Erythroblast (primary cell): Measurements from ENCODE around the gene UBE2D2.

Experiments
- DNase-seq, 2 experiments: peaks; one replicate each; lab custom pipeline; 2025; lab: John Stamatoyannopoulos, UW
- GATA1 ChIP-seq: IDR thresholded peaks from 2 replicates; pipeline ENCODE4 v1.6.1; 2011; ENCODE audit warnings: low read depth, mild to moderate bottlenecking, control low read depth, low read length, moderate library complexity
- POLR2A ChIP-seq: IDR thresholded peaks from 2 replicates; pipeline ENCODE4 v1.6.1; 2011; ENCODE audit warnings: mild to moderate bottlenecking, low read length

UBE2D2 gene

GRCh38 chr5:139634541-139634940 is 73.4 kb downstream of the UBE2D2 start:
- no peak for DNase-seq
- TF ChIP-seq POLR2A, result no peak
- TF ChIP-seq GATA1, result no peak

GRCh38 chr5:139635191-139635590 is 74.1 kb downstream of the UBE2D2 start:
- no peak for DNase-seq
- no peak for TF ChIP-seq GATA1
- TF ChIP-seq POLR2A, result no peak

DNA sequence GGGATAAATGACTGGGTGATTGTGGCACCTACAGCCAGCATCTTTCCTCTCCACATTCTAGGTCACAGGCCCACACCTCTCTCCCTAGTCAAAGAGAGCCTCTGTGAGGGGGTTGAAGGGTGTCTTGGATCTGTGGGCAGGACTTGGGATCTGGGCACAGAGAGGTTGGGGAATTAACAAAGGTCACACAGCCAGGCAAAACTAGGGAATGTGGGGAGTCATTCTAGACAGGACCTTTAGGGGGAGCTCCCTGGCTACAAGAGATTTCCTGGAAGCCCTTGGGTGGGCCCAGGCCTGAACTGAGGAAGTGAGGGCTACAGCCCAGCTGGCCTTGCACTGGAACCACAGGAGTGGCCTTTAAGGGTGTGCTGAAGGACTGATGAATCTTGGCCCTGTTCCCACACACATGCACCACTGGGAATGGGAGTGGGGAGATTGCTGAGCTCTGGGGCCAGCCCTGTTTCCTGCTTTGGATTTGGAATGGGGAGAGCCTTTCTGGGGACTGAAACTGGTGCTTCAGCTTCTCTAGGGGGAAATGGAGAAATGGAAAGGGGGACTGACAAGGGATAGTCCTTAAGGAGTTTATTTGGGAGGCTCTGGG is 74.6 kb downstream of the UBE2D2 start:
- TF ChIP-seq POLR2A (no peak), GATA1 (no peak)
- peak; percentile 73 to 75 for DNase-seq

GRCh38 chr5:139636207-139636792 is 75.2 kb downstream of the UBE2D2 start:
- TF ChIP-seq POLR2A, result no peak
- TF ChIP-seq GATA1, result no peak
- peak; percentile 50 to 56 for DNase-seq

GRCh38 chr5:139636975-139637408 is 75.9 kb downstream of the UBE2D2 start:
- peak; percentile 75 to 76 for DNase-seq
- no peak for TF ChIP-seq POLR2A

DNA sequence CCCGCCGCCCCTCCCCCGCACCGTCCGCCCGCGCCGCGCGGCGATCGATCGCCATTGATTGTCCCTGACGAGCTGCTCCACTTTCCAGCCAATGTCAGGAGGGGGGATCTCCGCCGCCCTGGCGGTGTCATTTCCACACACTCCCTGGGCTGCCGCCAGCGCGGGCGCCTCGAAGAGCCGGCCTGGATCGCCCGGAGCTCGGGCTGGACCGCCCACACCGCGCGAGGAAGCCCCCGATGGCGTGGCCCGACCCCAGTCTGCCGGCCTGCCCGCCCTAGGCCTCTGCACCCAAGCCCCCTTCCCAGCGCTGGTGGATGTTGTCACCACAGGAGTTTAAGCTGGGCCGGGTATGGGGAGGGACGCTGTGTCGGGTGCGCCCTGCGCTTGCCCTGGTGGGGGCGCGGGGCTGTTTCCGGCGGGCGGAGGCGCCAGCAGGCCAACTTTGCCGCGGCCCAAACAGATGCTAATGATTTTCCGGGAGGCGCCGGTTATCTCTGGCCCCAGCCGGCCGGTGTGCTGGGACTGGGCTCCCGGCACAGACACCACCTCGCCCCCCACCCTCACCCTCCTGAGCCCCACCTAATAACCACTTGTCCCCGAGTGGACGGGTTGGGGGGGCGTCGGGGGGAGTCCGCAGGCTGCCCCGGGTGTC is 76.4 kb downstream of the UBE2D2 start:
- peak; percentile 94 to 95 for DNase-seq
- TF ChIP-seq POLR2A, result peak; percentile 49
- no peak for TF ChIP-seq GATA1

GRCh38 chr5:139638090-139638735 is 77.1 kb downstream of the UBE2D2 start:
- peak; percentile 73 to 81 for DNase-seq
- TF ChIP-seq POLR2A (peak; percentile 64), GATA1 (no peak)

DNA sequence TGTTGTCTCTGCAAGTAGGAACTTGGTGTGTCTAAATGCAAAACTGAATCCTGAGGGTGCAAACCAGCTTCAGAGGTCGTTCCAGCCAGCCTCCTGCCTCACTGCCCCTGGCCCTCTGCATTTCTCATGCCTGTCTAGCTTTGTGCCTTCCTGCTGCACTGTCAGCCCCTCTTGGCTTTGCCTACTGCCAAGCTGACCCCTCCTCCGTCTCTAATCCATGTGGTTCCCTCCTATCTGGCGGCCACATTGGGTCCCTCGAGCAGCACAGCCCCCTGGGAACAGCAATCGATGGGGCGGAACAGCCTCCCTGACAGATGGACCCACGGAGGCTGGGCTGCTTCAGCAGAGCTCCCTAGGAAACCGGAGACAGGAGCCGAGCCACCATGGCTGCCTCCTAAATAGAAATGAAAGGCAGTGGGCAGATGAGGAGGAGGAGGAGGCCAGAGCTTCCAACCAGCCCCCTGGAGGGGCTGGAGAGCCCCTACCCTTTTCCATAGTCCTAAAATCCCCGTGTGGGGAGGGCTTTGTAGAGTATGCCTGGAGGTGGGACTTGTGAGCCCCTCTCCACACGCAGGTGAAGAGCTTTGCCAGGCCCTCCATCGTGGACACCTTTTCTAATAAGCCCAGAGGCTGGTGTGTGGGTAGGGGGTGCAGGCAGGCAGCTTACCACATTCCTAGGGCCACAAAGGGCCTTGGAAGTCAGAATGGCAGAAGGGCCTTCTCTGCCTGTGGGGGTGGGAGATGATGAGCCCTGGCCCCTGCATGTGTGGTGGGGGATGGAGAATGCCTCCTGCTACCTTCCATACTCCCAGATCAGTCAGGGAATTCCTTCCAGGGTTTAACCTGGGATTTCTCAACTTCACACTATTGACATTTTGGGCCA is 77.8 kb downstream of the UBE2D2 start:
- DNase-seq, result peak in 1 of 2 experiments; percentile 47
- TF ChIP-seq GATA1 (no peak), POLR2A (no peak)

- DNase-seq, result peak in 1 of 2 experiments; percentile 34
- no peak for TF ChIP-seq POLR2A
- TF ChIP-seq GATA1, result no peak
These were observed 78.7 kb downstream of the UBE2D2 start for GRCh38 chr5:139639619-139640380.

DNA sequence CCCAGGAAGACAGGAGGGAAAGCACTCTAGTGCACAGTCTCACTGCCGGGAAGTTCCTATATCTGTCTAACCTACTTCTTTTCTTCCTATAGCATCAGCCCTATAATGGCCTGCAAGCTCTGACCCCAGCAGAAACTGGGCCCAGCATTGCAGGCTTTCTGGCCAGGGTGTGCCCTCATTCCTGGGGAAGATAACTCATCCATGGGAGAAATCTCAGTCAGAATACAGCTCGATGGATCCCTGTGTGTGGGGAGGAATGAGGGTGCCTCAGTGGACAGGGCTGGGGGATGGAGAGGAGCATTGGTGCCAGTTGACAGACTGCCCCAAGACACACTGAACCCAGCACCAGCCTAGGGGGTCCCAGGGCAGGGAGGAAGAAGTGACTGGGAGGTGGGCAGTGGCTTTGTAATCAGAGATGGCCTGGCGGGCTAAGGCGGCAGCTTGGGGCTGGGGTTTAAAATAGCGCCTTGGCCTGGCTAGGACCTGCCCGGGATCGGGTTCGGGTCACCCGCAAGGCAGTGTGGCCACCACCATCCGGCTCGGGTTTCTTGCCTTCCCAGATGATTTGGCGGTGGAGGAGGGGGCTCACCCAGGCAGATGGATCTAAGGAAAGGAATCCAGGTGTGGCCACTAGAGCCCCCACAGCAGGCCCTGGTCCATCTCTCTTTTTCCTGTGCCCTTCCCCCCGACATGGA is 79.4 kb downstream of the UBE2D2 start:
- DNase-seq, result no peak
- no peak for TF ChIP-seq POLR2A
- no peak for TF ChIP-seq GATA1

GRCh38 chr5:139641116-139642080 is 80.3 kb downstream of the UBE2D2 start:
- DNase-seq, result no peak
- TF ChIP-seq GATA1, result no peak
- TF ChIP-seq POLR2A, result no peak

DNA sequence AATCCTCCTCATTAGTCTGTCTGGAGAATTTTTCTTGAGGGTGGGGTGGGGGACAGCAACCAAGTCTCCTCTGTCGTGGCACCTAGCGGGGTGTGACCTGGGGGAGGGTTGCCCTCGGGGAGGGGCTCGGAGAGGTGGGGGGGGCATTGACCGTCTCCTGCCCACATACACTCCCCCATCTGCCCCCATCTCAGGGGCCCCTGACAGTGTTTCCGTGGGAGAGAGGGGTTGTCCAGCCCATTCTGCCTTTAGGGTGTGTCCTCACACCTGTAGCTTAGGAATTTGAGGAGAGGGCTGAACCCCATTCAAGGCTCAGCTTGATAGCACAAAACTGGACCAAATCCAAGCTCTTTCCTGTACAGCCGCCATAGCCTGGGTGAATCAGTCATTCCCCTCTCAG is 81.1 kb downstream of the UBE2D2 start:
- no peak for TF ChIP-seq POLR2A
- TF ChIP-seq GATA1, result no peak
- DNase-seq, result no peak
